Measurements from ENCODE around the gene PXT1.

The PXT1 gene

DNA sequence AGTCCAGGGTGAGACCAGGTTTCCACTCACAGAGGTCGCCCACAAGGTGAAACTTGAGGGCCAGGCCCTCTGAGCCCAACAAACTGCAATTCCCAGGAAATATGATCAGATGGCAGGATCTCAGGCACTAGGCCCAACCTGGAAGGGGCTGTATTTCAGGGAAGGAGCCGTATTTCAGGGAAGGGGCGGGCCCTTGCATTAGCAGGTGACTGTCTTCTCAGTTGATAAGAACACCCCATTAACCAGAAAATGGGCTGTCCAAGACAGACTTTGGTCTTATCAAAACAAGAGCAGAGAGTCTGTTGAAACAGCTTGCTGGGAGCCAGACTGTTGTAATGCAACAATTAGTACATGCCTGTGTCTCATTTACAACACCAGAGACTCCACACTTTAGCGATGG, 95.0 kb downstream of the PXT1 start:
- DNase-seq (ENCODE audit: low read depth in 1 of 2, low spot score in 1 of 2), result no peak

DNA sequence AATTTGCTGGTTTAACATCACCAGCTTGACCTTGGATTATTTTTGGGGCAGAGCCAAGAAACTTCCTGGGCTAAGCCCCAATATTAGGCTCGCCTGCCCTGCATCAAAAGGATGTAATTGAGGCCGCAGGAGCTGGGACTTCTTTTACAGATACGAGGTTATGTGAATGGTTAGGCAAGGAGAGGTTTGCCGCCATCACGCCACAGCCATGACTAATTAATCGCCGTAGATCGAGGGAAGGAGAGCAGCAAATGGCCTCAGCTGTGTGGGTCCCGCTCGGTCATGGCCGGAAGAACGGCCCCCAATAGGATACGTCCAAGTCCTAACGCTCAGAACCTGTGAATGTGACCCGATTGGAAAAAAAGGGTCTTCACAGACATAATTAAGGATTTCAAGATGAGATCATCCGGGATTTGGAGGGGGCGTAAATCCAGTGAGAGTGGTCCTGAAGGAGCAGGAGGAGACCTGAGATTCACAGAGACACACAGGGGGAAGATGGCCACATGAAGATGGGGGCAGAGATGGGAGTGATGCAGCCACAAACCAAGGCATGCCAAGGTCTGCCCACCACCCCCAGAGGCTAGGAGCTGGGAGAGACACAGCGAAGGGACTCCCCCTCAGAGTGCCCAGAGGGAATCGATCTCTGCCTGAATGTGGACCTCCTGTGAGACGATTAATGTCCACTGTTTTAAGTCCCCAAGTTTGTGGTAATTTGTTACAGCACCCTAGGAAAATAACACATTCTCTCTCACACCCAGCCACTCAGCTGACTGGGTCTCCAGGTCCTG, 96.0 kb downstream of the PXT1 start:
- no peak for DNase-seq (ENCODE audit: low read depth in 1 of 2, low spot score in 1 of 2)

DNA sequence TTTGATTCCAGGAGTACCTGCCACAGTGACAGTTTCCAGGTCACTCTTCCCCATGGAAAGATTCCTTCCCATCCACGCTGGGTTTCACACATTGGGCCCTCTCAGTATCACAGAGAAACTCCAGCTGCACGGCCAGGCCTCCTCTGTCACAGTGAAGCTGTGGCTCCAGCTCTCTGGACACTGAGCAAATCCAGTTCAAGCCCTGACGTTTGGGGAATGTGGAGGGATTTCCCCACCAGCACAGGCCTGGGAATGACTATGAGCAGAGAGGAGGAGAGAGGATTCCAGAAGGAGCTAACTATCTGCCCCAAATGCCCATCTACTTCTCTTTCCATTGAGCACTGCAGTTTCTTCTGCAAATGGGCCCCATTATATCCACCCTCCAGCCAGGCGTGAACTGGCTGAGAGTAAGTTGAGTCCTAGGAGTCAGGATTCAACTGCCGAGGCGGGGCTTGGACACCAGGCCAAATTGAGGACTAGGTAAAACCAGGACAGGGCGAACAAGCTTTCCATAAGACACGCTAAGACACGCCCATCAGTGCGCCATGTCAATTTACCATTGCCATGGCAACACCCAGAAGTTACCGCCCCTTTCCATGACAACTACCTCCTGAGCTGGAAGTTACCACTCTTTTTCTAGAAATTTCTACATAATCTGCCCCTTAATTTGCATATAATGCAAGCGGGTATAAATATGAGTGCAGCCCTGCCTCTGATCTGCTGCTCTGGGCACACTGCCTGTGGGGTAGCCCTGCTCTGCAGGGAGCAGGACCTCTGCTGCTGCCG, 96.8 kb downstream of the PXT1 start:
- DNase-seq (ENCODE audit: low read depth in 1 of 2, low spot score in 1 of 2), result no peak

DNA sequence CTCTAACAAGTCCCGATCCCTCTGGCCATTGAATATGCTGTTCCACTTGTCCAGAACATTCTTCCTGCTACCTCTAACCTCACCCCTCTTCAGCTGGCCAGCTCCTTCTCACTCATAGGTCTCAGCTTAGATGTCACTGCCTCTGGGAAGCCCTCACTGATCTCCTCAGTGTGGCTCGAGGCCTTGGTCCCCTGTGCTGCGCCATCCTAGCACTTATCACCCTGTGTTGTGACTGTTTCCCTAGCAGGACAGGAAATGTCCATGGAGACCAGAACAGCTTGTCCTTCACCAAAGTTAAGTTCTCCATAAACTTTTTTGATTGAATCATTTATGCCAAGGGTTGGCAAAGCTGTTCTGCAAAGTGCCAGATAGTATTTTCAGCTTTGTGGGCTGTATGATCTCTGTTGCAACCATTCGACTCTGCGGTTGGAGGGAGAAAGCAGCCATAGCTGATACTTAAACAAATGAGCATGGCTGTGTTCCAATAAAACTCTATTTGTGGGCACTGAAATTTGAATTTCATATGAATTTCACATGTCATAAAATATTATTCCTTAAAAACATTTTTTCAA, 99.5 kb downstream of the PXT1 start:
- no peak for DNase-seq (ENCODE audit: low read depth in 1 of 2, low spot score in 1 of 2)

GRCh38 chr6:36340618-36341454, 101.8 kb downstream of the PXT1 start:
- peak; percentile 47 to 66 for DNase-seq (ENCODE audit: low read depth in 1 of 2, low spot score in 1 of 2)

All from stimulated activated CD4-positive, alpha-beta T cell treated with anti-CD3 and anti-CD28 coated beads, Interleukin-15, amount 100 ng/mL, for 1 hour (primary cell).